HG03342 (cell line): ENCODE results near the gene ABHD14A.

ENCODE experiments used
- ATAC-seq: cut with Tn5 transposase; IDR thresholded peaks from one replicate; pipeline ENCODE4 v1.9.1; 2021; ENCODE audit warnings: mild to moderate bottlenecking, moderate library complexity; ENCODE audit not compliant: unreplicated experiment

ABHD14A gene

GRCh38 chr3:52015438-52016228 is 40.8 kb downstream of the ABHD14A start:
- no peak for ATAC-seq

- no peak for ATAC-seq
These were observed 42.7 kb downstream of the ABHD14A start for GRCh38 chr3:52017586-52017985.

GRCh38 chr3:52018319-52019000 is 43.6 kb downstream of the ABHD14A start:
- ATAC-seq = no peak

GRCh38 chr3:52019352-52020080 is 44.7 kb downstream of the ABHD14A start:
- no peak for ATAC-seq

- ATAC-seq = no peak
These were observed 45.9 kb downstream of the ABHD14A start for GRCh38 chr3:52020796-52021195.

- ATAC-seq = no peak
These were observed 46.8 kb downstream of the ABHD14A start for GRCh38 chr3:52021489-52022268.

GRCh38 chr3:52022323-52023100 is 47.6 kb downstream of the ABHD14A start:
- no peak for ATAC-seq

GRCh38 chr3:52023101-52023770 is 48.4 kb downstream of the ABHD14A start:
- no peak for ATAC-seq

- peak; percentile 70 for ATAC-seq
These were observed 49.2 kb downstream of the ABHD14A start for GRCh38 chr3:52023860-52024764.

- ATAC-seq = no peak
These were observed 50.0 kb downstream of the ABHD14A start for GRCh38 chr3:52024765-52025452.

GRCh38 chr3:52025453-52025852 is 50.6 kb downstream of the ABHD14A start:
- ATAC-seq = no peak

GRCh38 chr3:52026041-52026440 is 51.2 kb downstream of the ABHD14A start:
- no peak for ATAC-seq

- no peak for ATAC-seq
These were observed 53.7 kb downstream of the ABHD14A start for GRCh38 chr3:52028572-52028971.

- ATAC-seq = no peak
These were observed 54.2 kb downstream of the ABHD14A start for GRCh38 chr3:52029053-52029452.

GRCh38 chr3:52029535-52029934 is 54.7 kb downstream of the ABHD14A start:
- no peak for ATAC-seq
